ENCODE results near the gene MRPL54. TPM values are rescaled to one million over a fixed set of nuclear protein-coding genes. Genes with fewer than 3 reads are reported as not detected.

Gene MRPL54
- polyA plus RNA-seq, 2 donors: 80.0 to 83.8 TPM

GRCh38 chr19:3773814-3774515 lies 11.5 kb downstream of the MRPL54 start:
- Histone ChIP-seq H3K36me3 (ENCODE audit: control insufficient read depth in 2 of 2, insufficient read depth in 2 of 2, low read length in 1 of 2) (peaks cover 0 to 3% of the 10 kb centered on the region in 2 donors), H3K4me1 (ENCODE audit: control insufficient read depth in 2 of 2, insufficient read depth in 2 of 2, low read length in 1 of 2) (peaks cover 0 to 3% of the 10 kb centered on the region in 2 donors), H3K4me3 (ENCODE audit: low read depth in 1 of 2, low read length in 2 of 2) (no peak overlapping the region), H3K27ac (ENCODE audit: low read depth in 2 of 2, low read length in 1 of 2) (no peak overlapping the region), H3K9me3 (ENCODE audit: control insufficient read depth in 2 of 2, insufficient read depth in 1 of 2, low read depth in 1 of 2, low read length in 1 of 2) (no peaks in the 10 kb centered on the region), H3K27me3 (ENCODE audit: control insufficient read depth in 1 of 2, insufficient read depth in 2 of 2, low read length in 2 of 2) (no peaks in the 10 kb centered on the region)
- WGBS, 2 donors: 81 to 85% methylated on average over 12 of the region's 12 CpGs

GRCh38 chr19:3774621-3775373 lies 12.3 kb downstream of the MRPL54 start:
- Histone ChIP-seq H3K4me1 (ENCODE audit: control insufficient read depth in 2 of 2, insufficient read depth in 2 of 2, low read length in 1 of 2) (peaks cover 0 to 3% of the 10 kb centered on the region in 2 donors), H3K9me3 (ENCODE audit: control insufficient read depth in 2 of 2, insufficient read depth in 1 of 2, low read depth in 1 of 2, low read length in 1 of 2) (no peaks in the 10 kb centered on the region), H3K27ac (ENCODE audit: low read depth in 2 of 2, low read length in 1 of 2) (no peak overlapping the region), H3K27me3 (ENCODE audit: control insufficient read depth in 1 of 2, insufficient read depth in 2 of 2, low read length in 2 of 2) (no peaks in the 10 kb centered on the region), H3K36me3 (ENCODE audit: control insufficient read depth in 2 of 2, insufficient read depth in 2 of 2, low read length in 1 of 2) (no peaks in the 10 kb centered on the region), H3K4me3 (ENCODE audit: low read depth in 1 of 2, low read length in 2 of 2) (no peak overlapping the region)
- WGBS, 2 donors: 70 to 73% methylated on average over 25 of the region's 25 CpGs

- Histone ChIP-seq H3K27me3 (ENCODE audit: control insufficient read depth in 1 of 2, insufficient read depth in 2 of 2, low read length in 2 of 2) (no peaks in the 10 kb centered on the region), H3K4me1 (ENCODE audit: control insufficient read depth in 2 of 2, insufficient read depth in 2 of 2, low read length in 1 of 2) (peaks cover 0 to 3% of the 10 kb centered on the region in 2 donors), H3K4me3 (ENCODE audit: low read depth in 1 of 2, low read length in 2 of 2) (no peak overlapping the region), H3K36me3 (ENCODE audit: control insufficient read depth in 2 of 2, insufficient read depth in 2 of 2, low read length in 1 of 2) (no peaks in the 10 kb centered on the region), H3K27ac (ENCODE audit: low read depth in 2 of 2, low read length in 1 of 2) (no peak overlapping the region), H3K9me3 (ENCODE audit: control insufficient read depth in 2 of 2, insufficient read depth in 1 of 2, low read depth in 1 of 2, low read length in 1 of 2) (no peaks in the 10 kb centered on the region)
- WGBS, 2 donors: 69 to 84% methylated on average over 2 of the region's 2 CpGs
Observed at GRCh38 chr19:3775374-3775711, 12.9 kb downstream of the MRPL54 start.

- 89 to 91% methylated on average over 5 of the region's 5 CpGs for WGBS, 2 donors
- Histone ChIP-seq H3K4me1 (ENCODE audit: control insufficient read depth in 2 of 2, insufficient read depth in 2 of 2, low read length in 1 of 2) (peaks cover 0 to 3% of the 10 kb centered on the region in 2 donors), H3K9me3 (ENCODE audit: control insufficient read depth in 2 of 2, insufficient read depth in 1 of 2, low read depth in 1 of 2, low read length in 1 of 2) (no peaks in the 10 kb centered on the region), H3K36me3 (ENCODE audit: control insufficient read depth in 2 of 2, insufficient read depth in 2 of 2, low read length in 1 of 2) (no peaks in the 10 kb centered on the region), H3K4me3 (ENCODE audit: low read depth in 1 of 2, low read length in 2 of 2) (no peak overlapping the region), H3K27me3 (ENCODE audit: control insufficient read depth in 1 of 2, insufficient read depth in 2 of 2, low read length in 2 of 2) (no peaks in the 10 kb centered on the region), H3K27ac (ENCODE audit: low read depth in 2 of 2, low read length in 1 of 2) (no peak overlapping the region)
Observed at GRCh38 chr19:3775831-3776230, 13.3 kb downstream of the MRPL54 start.

DNA sequence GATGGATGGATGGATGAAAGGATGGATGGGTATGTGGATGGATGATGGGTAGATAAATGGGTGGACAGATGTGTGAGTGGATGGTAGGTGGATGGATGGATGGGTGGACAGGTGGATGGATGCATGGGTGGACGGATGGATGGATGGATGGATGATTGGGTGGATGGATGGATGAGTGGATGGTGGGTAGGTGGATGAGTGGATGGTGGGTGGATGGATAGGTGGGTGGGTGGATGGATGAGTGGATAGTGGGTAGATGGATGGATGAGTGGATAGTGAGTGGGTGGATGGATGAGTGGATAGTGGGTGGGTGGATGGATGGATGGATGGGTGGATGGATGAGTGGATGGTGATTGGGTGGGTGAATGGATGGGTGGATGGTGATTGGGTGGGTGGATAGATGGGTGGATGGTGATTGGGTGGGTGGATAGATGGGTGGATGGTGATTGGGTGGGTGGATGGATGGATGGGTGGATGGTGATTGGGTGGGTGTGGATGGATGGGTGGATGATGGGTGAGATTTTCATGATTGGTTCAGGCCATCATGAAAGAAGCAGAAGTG lies 14.1 kb downstream of the MRPL54 start:
- no peaks in the 10 kb centered on the region for H3K27me3 ChIP-seq (ENCODE audit: control insufficient read depth in 1 of 2, insufficient read depth in 2 of 2, low read length in 2 of 2)
- peaks cover 2 to 7% of the 10 kb centered on the region in 2 donors for H3K9me3 ChIP-seq (ENCODE audit: control insufficient read depth in 2 of 2, insufficient read depth in 1 of 2, low read depth in 1 of 2, low read length in 1 of 2)
- peaks cover 0 to 3% of the 10 kb centered on the region in 2 donors for H3K4me1 ChIP-seq (ENCODE audit: control insufficient read depth in 2 of 2, insufficient read depth in 2 of 2, low read length in 1 of 2)
- WGBS, 2 donors: 85 to 88% methylated on average over 1 of the region's 1 CpG
- H3K27ac ChIP-seq (ENCODE audit: low read depth in 2 of 2, low read length in 1 of 2): no peak overlapping the region
- H3K36me3 ChIP-seq (ENCODE audit: control insufficient read depth in 2 of 2, insufficient read depth in 2 of 2, low read length in 1 of 2): no peaks in the 10 kb centered on the region
- H3K4me3 ChIP-seq (ENCODE audit: low read depth in 1 of 2, low read length in 2 of 2): no peak overlapping the region

DNA sequence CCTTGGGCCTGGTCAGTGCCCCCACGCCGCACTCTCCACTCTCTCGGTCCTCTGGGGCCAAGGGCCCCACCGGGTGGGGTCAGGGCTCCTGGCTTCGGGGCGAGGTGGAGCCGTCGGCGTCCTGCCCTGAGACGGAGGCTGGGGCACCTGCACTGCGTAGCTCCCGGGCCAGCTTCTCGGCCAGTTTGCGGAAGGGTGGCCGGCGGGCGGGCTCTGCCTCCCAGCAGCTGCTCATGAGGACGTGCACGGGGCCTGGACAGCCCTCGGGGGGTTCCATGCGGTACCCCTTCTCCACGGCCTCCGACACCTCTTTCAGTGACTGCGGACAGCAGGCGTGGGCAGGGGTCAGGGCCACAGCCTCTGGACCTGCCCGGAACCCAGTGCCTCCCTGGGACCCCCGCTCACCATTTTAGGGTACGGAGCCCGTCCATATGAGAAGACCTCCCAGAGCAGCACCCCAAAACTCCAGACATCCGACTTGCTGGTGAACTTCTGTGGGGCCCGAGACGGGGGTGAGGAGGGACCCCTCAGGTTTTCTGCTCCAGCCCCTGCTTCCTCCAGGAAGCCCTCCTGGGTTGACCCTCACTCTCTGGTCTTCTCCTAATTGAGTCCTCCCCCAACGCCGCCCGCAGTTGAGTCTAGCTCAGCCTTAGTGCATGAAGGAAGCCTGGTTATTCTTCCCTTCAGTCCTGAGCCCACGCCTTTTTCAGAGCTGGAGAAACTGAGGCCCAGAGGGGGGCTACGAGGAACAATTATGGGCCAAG lies 15.8 kb downstream of the MRPL54 start:
- Histone ChIP-seq H3K9me3 (ENCODE audit: control insufficient read depth in 2 of 2, insufficient read depth in 1 of 2, low read depth in 1 of 2, low read length in 1 of 2) (peaks cover 16 to 21% of the 10 kb centered on the region in 2 donors), H3K36me3 (ENCODE audit: control insufficient read depth in 2 of 2, insufficient read depth in 2 of 2, low read length in 1 of 2) (no peaks in the 10 kb centered on the region), H3K4me1 (ENCODE audit: control insufficient read depth in 2 of 2, insufficient read depth in 2 of 2, low read length in 1 of 2) (no peaks in the 10 kb centered on the region), H3K4me3 (ENCODE audit: low read depth in 1 of 2, low read length in 2 of 2) (no peak overlapping the region), H3K27me3 (ENCODE audit: control insufficient read depth in 1 of 2, insufficient read depth in 2 of 2, low read length in 2 of 2) (no peaks in the 10 kb centered on the region), H3K27ac (ENCODE audit: low read depth in 2 of 2, low read length in 1 of 2) (no peak overlapping the region)
- 79 to 84% methylated on average over 37 of the region's 37 CpGs for WGBS, 2 donors

DNA sequence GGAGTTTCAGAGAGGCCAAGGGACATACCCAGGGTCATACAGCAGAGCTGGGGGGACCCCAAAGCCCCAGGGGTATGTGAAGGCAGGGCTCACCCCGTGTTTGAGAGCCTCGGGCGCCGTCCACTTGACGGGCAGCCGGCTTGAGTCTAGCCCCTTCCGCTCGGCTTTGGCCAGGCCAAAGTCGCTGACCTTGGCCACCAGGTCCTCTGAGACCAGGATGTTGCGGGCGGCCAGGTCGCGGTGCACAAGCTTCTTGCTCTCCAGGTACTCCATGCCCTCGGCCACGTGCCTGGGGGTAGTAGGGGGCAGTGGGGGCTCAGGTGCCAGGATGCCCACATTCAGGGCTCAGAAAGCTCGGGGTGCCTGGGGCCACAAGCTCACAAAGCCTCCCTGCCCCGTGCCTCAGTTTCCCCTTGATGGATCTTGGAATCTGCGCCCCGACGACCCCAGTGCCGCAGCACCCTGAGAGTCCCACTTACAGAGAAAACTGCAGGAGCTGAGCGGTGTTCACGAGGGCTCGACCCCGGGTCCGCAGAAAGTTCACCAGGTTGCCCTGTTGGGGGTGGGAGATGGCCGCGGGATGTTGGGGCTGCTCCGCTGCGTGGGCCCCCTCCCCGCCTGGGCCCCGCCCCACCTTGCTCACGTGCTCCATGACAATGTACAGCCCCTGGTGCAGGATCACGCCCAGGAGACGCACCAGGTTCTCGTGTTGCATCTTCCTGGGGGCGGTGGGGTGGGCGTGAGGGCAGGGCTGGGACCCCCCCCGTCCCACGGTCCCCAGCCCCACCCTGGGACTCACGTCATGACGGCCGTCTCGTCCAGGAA lies 16.6 kb downstream of the MRPL54 start:
- H3K4me3 ChIP-seq (ENCODE audit: low read depth in 1 of 2, low read length in 2 of 2): no peak overlapping the region
- 69 to 70% methylated on average over 34 to 44 of the region's 44 CpGs for WGBS, 2 donors
- H3K36me3 ChIP-seq (ENCODE audit: control insufficient read depth in 2 of 2, insufficient read depth in 2 of 2, low read length in 1 of 2): no peaks in the 10 kb centered on the region
- H3K9me3 ChIP-seq (ENCODE audit: control insufficient read depth in 2 of 2, insufficient read depth in 1 of 2, low read depth in 1 of 2, low read length in 1 of 2): peaks cover 16 to 21% of the 10 kb centered on the region in 2 donors
- no peaks in the 10 kb centered on the region for H3K4me1 ChIP-seq (ENCODE audit: control insufficient read depth in 2 of 2, insufficient read depth in 2 of 2, low read length in 1 of 2)
- no peaks in the 10 kb centered on the region for H3K27me3 ChIP-seq (ENCODE audit: control insufficient read depth in 1 of 2, insufficient read depth in 2 of 2, low read length in 2 of 2)
- no peak overlapping the region for H3K27ac ChIP-seq (ENCODE audit: low read depth in 2 of 2, low read length in 1 of 2)

GRCh38 chr19:3780786-3781304 lies 18.4 kb downstream of the MRPL54 start:
- Histone ChIP-seq H3K9me3 (ENCODE audit: control insufficient read depth in 2 of 2, insufficient read depth in 1 of 2, low read depth in 1 of 2, low read length in 1 of 2) (peaks cover 16 to 25% of the 10 kb centered on the region in 2 donors), H3K36me3 (ENCODE audit: control insufficient read depth in 2 of 2, insufficient read depth in 2 of 2, low read length in 1 of 2) (no peaks in the 10 kb centered on the region), H3K27me3 (ENCODE audit: control insufficient read depth in 1 of 2, insufficient read depth in 2 of 2, low read length in 2 of 2) (no peaks in the 10 kb centered on the region), H3K4me3 (ENCODE audit: low read depth in 1 of 2, low read length in 2 of 2) (no peak overlapping the region), H3K4me1 (ENCODE audit: control insufficient read depth in 2 of 2, insufficient read depth in 2 of 2, low read length in 1 of 2) (peaks cover 4 to 9% of the 10 kb centered on the region in 2 donors), H3K27ac (ENCODE audit: low read depth in 2 of 2, low read length in 1 of 2) (no peak overlapping the region)
- WGBS, 2 donors: 83 to 89% methylated on average over 9 of the region's 9 CpGs

Data from esophagus (tissue), 2 donors.